Activated naive CD4-positive, alpha-beta T cell treated with anti-CD3 and anti-CD28 coated beads, Interleukin-2, amount 50 U/mL, for 72 hours (primary cell): ENCODE data around the gene GRID1. TPM values are rescaled to one million over a fixed set of nuclear protein-coding genes. Genes with fewer than 3 reads are reported as not detected.

Experiments used
- ATAC-seq, 2 donors: fragments of 150-1000 bp; cut with Tn5 transposase; 2 replicates each; pipeline ENCODE4 v1.10.0; 2021; ENCODE audit warnings: mild to moderate bottlenecking in 2 of 2, moderate library complexity in 2 of 2
- DNase-seq, 2 donors: peaks; one replicate each; pipeline ENCODE4 v3.0.0; 2021 to 2022; ENCODE audit warnings: low spot score in 2 of 2
- H3K27ac Mint-ChIP-seq, 2 donors: one replicate each; pipeline ENCODE4 v1.8.0; 2022; ENCODE audit warnings: mild to moderate bottlenecking in 2 of 2, mixed read lengths in 2 of 2
- H3K36me3 Mint-ChIP-seq, 2 donors: one replicate each; pipeline ENCODE4 v1.8.0; 2022; ENCODE audit warnings: mixed read lengths in 2 of 2
- H3K9me3 Mint-ChIP-seq, 2 donors: one replicate each; pipeline ENCODE4 v1.8.0; 2022; ENCODE audit warnings: mixed read lengths in 2 of 2
- total RNA-seq, 2 donors: library from RNA; stranded (reverse); gene quantifications; one replicate each; pipeline ENCODE4 v1.2.3, GENCODE V29; 2022

The GRID1 gene
- total RNA-seq, 2 donors from 2014 or later = not detected

DNA sequence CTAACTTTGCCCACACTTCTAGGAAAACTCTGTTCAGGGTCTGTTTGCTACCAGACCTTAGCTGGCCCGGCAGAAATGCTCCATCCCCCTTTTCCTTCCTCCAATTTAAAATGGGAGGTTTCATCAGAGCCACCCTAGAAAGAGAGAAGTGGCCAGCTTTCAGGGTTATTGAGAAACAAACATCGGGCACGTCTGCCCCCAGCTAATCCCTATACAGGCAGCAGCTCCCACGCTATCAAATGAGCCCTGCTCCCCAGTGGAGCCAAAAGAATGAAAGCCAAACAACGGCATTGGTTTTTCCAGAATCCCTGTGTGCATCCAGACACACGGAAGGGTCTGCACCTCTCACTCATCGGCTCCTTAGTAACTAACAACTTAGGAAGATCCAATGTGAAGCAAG is 132.5 kb downstream of the GRID1 start:
- Mint-ChIP-seq H3K9me3 (peaks cover 3 to 4% of the 10 kb centered on the region in 2 donors), H3K36me3 (no peaks in the 10 kb centered on the region), H3K27ac (no peak overlapping the region)
- DNase-seq = no peak
- ATAC-seq = no peak

DNA sequence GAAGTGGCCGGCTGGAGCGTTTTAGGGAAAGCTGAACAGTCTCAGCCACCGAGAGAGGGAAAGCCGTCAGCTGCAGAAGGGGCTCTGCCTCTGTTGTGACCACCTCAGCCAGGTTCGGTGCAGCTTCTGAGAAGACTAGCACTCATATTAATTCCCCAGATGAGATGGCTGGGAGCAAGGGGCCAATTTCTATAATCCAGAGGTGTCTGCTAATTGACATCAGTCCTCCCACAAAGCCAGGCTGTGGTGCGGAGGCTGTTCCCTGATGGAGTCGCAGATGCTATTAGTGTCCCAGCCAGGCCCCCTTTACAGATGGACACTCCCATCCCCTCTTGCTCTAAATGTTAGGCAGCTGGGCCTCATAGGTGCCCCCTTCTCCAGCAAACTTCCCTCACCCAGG is 133.5 kb downstream of the GRID1 start:
- ATAC-seq (no peak), DNase-seq (no peak)
- no peak overlapping the region for H3K27ac Mint-ChIP-seq
- no peaks in the 10 kb centered on the region for H3K36me3 Mint-ChIP-seq
- peaks cover 3 to 4% of the 10 kb centered on the region in 2 donors for H3K9me3 Mint-ChIP-seq

GRCh38 chr10:86232644-86233043 is 134.0 kb downstream of the GRID1 start:
- DNase-seq (no peak), ATAC-seq (no peak)
- H3K27ac Mint-ChIP-seq = no peak overlapping the region
- no peaks in the 10 kb centered on the region for H3K36me3 Mint-ChIP-seq
- peaks cover under 1 to 1% of the 10 kb centered on the region in 2 donors for H3K9me3 Mint-ChIP-seq

DNA sequence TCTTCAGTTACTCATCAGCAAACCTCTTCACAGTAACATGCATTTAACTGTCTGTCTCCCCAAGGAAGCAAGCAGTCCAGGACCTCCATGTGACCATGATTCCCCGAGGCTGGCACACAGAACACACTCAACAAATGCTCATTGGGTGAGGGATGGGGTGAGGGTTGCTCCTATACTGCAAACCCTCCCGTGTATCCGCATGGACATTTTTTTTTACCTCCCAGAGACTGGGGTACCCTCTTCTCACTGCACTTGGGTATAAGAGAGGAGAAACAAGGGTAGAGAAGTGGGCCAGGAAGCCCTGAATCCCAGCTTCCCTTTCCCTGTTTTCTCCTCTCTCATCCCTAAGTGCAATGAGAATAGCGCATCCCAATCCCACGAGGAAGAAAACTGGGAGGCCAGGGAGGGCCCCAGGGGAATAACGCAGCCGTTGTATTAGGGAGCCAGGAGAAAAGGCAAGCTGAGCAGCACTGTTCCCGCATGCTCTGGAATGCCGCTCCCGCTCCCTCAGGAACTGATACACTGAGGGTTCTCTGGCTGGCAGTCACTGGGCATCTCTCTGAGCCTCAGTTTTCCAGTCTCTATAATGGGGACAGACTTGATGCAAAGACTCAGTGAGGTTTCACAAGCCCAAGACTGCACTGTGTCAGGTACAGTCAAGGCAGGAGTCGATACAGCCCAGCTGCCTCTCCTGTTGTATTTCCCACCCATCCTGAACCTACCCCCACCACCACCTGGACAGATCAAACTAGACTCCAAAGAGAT is 134.6 kb downstream of the GRID1 start:
- no peak for ATAC-seq
- Mint-ChIP-seq H3K9me3 (no peaks in the 10 kb centered on the region), H3K27ac (no peak overlapping the region), H3K36me3 (no peaks in the 10 kb centered on the region)
- DNase-seq = no peak

GRCh38 chr10:86230557-86231180 is 135.9 kb downstream of the GRID1 start:
- H3K9me3 Mint-ChIP-seq = no peaks in the 10 kb centered on the region
- H3K36me3 Mint-ChIP-seq = no peaks in the 10 kb centered on the region
- no peak overlapping the region for H3K27ac Mint-ChIP-seq
- no peak for ATAC-seq
- DNase-seq = no peak

DNA sequence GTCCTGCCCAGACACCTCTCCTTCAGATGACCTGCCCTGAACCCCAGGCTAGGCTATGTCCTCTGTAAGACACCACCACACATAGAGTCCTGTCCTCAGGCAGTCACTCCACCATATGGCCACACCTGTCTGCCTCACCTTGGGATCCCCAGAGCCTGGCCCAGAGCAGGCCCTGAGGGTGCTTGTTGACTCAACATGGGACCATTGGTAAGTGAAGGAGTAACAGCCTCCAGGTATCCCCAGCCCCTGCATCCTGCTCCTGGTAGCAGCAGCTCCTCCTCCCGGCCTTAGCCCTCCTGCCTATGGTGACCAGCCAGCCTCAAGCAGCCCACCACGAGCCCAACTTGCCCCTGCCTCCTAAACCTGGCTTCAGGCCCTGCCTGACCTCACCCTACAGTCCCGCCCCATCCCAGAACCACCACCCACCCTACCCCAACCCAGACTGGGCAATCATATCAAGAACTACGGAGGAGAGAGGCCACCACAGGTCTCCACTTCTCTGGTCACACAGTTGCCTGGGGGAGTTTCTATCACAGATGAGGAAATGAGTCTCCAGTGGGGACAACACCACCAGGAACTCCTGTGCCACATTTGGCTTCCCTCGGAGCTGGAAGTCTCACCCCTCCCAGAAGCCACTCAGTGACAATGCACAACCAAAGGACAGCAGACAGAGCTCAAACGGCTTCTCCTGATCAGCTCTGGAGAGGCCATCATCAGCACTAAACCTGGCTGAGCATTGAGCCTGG is 136.6 kb downstream of the GRID1 start:
- Mint-ChIP-seq H3K27ac (peak overlapping the region in 1 of 2 donors; percentile 47), H3K9me3 (no peaks in the 10 kb centered on the region), H3K36me3 (no peaks in the 10 kb centered on the region)
- ATAC-seq (peak in 1 of 2 donors; percentile 18), DNase-seq (no peak)

GRCh38 chr10:86229376-86229775 is 137.2 kb downstream of the GRID1 start:
- no peaks in the 10 kb centered on the region for H3K36me3 Mint-ChIP-seq
- ATAC-seq (no peak), DNase-seq (no peak)
- H3K9me3 Mint-ChIP-seq = no peaks in the 10 kb centered on the region
- no peak overlapping the region for H3K27ac Mint-ChIP-seq

GRCh38 chr10:86227501-86228258 is 138.9 kb downstream of the GRID1 start:
- Mint-ChIP-seq H3K9me3 (no peaks in the 10 kb centered on the region), H3K27ac (no peak overlapping the region), H3K36me3 (no peaks in the 10 kb centered on the region)
- DNase-seq (no peak), ATAC-seq (no peak)

- H3K27ac Mint-ChIP-seq = no peak overlapping the region
- no peak for ATAC-seq
- no peaks in the 10 kb centered on the region for H3K36me3 Mint-ChIP-seq
- DNase-seq = no peak
- no peaks in the 10 kb centered on the region for H3K9me3 Mint-ChIP-seq
Measured at GRCh38 chr10:86226781-86227201, 139.8 kb downstream of the GRID1 start.

DNA sequence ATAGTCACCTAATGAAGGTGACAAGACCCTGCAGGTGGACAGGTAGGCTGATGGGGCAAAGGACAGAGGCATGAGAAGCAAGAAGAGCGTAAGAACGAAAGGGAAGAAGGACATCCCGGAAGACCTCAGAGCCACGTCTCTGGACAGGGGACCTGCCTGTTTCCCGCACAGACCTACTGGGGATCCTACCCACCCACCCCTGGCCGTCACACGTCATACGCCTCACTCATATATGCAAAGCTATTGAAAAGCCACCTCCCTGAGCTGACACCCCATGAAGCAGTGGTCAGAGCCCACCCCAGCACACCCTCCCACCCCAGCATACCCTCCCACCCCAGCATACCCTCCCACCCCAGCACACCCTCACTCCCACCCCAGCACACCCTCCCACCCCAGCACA is 140.6 kb downstream of the GRID1 start:
- no peak for DNase-seq
- no peak overlapping the region for H3K27ac Mint-ChIP-seq

DNA sequence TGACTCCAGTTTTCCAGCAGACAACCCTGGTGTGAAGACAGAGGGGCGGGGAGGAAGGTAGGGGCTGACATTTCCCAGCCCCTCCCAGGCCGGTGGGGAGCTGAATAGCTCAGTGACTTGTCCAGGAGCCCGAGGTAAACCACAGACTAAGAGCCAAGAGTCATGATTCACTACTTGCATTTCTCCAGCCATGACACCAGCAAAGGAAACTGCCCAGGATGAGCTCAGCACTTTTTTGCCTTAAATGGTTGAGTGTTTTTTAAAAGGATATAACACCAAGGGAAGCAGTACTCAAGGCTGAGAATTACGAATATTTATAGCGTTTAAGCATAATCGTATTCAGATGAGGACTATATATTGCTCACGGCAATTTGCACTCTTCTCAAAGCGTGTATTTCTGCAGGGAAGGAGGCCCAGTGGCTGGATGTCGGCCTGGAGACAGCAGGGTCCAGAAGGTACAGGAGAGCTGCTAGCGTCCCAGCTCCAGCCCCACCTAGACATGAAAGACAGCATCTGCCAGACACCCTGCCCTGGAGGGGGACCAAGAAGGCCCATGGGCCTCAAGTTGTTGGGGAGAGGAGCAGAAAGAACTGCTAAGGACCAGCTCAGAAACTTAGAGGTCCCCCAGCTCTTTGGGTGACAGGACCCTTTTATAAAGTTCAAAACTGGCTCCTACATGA is 141.4 kb downstream of the GRID1 start:
- no peaks in the 10 kb centered on the region for H3K36me3 Mint-ChIP-seq
- ATAC-seq = peak in 1 of 2 donors; percentile 45
- no peaks in the 10 kb centered on the region for H3K9me3 Mint-ChIP-seq

More for the DNA sequence above, 140.6 kb downstream of the GRID1 start:
- H3K36me3 Mint-ChIP-seq = no peaks in the 10 kb centered on the region
- ATAC-seq = no peak
- H3K9me3 Mint-ChIP-seq = no peaks in the 10 kb centered on the region

DNA sequence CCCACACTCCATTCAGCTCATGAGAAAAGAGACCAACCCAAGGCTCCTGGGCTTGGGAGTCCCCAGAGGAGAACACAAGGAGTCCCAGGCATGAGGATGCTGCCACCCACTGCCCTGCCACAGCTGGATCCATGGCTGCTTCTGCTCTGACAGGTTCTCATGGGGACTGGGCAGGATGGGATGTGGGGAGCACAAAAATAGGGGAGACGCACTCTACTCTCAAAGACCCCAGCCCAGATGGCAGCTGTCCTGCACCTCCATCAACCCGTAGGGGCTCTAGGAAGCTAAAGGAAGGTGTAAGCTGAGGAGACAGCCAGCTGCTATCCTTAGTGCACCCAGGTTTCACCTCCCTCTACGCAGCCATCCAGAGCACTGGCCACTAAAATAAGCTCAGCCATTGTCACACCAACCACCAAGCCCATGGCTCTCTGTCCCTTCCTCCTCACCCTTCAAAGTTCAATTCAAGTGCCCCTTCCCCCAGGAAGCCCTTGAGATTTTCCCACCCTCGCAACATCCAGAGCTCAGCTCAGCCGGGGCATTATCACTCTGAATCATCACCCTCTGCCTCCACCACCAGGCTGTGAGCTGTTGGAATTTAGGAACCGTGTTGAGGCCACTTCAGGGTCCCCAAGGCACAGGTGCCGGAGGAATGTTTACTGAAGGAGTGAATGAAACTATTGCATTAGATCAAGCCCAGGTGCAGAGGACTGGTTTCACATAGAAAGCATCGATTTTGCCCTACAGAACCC is 142.1 kb downstream of the GRID1 start:
- DNase-seq = no peak
- Mint-ChIP-seq H3K27ac (peak overlapping the region in 1 of 2 donors; percentile 22), H3K9me3 (no peaks in the 10 kb centered on the region), H3K36me3 (no peaks in the 10 kb centered on the region)
- peak in 1 of 2 donors; percentile 13 for ATAC-seq

More for the DNA sequence above, 141.4 kb downstream of the GRID1 start:
- H3K27ac Mint-ChIP-seq = no peak overlapping the region
- DNase-seq = no peak

DNA sequence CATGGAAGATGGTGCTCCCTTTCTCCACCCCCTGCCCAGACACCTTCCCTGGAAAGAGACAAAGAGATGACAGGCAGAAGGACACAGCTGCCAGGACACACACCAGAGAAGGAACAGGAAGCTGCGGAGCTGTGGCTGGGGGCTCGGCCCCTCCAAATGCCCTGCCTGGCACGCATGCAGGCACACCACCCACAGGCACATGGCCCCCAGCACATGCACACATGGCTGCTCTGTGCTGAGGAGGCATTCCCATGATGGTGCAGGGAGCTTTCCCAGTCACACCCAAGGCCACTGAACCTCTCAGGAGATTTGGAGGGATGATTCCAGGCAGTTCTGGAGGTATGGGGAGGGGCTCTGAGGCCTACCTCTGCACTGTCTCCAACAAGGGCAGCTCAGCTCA is 143.3 kb downstream of the GRID1 start:
- no peak for ATAC-seq
- H3K9me3 Mint-ChIP-seq = no peaks in the 10 kb centered on the region
- no peaks in the 10 kb centered on the region for H3K36me3 Mint-ChIP-seq
- no peak overlapping the region for H3K27ac Mint-ChIP-seq
- DNase-seq = no peak

GRCh38 chr10:86222687-86223086 is 143.9 kb downstream of the GRID1 start:
- Mint-ChIP-seq H3K9me3 (no peaks in the 10 kb centered on the region), H3K27ac (no peak overlapping the region), H3K36me3 (no peaks in the 10 kb centered on the region)
- ATAC-seq (no peak), DNase-seq (no peak)

GRCh38 chr10:86222336-86222650 is 144.3 kb downstream of the GRID1 start:
- H3K27ac Mint-ChIP-seq = no peak overlapping the region
- DNase-seq = no peak

More at GRCh38 chr10:86222336-86222650, 144.3 kb downstream of the GRID1 start:
- H3K36me3 Mint-ChIP-seq = no peaks in the 10 kb centered on the region
- no peaks in the 10 kb centered on the region for H3K9me3 Mint-ChIP-seq
- ATAC-seq = no peak
